NCI-H524 (cell line): Measurements from ENCODE around the gene ATOX1.
"Not testable (repeated sequence)": the region's sequence is repeated elsewhere in the genome, so short reads cannot be mapped to it uniquely, and the experiment has no call there.

Experiments
- DNase-seq, 2 experiments: peaks; one replicate each; lab custom pipeline; 2025; lab: John Stamatoyannopoulos, UW

The ATOX1 gene

GRCh38 chr5:151733358-151734063 lies 24.9 kb downstream of the ATOX1 start:
- no peak for DNase-seq

DNA sequence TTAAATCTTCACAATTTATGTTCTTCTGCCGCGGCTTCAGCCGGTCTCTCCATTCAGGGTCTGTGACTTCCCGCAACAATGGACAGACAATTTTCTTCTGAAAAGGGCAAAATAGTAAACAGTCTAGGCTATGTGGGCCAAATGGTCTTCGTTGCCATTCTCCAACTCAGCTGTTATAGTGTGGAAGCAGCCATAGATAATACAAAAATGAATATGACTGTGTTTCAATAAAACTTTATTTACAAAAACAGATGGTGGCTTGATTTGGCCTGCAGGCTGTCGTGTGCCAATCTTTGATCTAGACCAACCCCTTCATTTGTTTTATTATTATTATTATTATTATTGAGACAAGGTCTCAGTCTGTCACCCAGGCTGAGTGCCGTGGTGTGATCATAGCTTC lies 28.1 kb downstream of the ATOX1 start:
- DNase-seq = no peak

DNA sequence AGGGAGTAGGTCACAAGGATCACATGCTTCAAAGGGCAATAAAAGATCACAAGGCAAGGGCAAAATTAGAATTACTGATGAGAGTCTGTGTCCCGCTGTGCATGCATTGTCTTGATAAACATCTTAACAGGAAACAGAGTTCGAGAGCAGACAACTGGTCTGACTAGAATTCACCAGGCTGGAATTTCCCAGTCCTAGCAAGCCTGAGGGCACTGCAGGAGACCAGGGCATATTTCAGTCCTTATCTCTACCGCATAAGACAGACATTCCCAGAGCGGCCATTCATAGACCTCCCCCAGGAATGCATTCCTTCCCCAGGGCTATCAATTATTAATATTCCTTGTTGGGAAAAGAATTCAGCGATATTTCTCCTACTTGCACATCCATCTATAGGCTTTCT lies 28.8 kb downstream of the ATOX1 start:
- not testable (repeated sequence) for DNase-seq

- no peak for DNase-seq
These were observed 34.1 kb downstream of the ATOX1 start for GRCh38 chr5:151724360-151724759.

DNA sequence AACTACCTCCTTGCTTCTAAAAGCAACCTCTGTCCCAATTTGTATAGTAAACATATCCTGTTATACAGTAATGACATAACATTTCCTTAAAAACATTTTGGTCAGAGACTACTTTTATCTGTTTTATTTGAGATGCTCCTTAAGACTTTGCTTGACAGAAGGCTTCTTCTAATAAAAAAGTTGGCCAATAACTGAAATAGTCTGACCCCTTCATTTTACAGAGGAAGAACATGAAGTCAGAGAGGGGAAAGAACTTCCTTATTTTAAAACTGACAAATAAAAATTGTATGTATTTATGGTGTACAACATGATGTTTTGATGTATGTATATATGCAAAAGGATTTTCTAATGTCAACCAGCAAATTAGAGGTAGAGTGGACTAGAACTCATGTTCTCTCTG lies 35.9 kb downstream of the ATOX1 start:
- no peak for DNase-seq

DNA sequence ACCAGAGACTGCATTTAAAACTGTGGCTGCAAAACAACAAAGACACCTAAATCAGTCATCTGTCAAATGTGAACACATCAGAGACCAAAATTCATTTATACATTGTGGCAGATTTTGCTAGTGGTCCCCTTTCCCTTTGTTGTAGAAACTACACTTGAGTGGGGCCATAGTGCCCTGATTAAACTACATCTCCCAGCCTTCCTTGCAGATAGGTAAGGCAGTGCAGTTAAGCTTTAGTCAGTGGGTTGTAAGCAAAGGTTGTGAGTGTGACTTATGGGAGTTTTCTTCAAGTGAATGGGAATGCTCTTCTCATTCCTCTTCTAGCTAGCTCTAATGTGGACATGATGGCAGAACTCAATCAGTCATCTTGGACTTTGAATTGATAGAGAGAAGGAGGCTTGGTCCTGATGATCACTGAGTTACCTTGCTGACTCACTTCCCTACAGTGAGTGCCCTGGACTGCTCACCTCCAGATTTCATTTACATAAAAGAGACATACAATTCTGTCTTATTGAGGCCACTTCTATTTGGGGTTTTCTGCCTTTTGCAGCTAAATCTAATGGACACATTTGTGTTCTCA lies 36.5 kb downstream of the ATOX1 start:
- no peak for DNase-seq

DNA sequence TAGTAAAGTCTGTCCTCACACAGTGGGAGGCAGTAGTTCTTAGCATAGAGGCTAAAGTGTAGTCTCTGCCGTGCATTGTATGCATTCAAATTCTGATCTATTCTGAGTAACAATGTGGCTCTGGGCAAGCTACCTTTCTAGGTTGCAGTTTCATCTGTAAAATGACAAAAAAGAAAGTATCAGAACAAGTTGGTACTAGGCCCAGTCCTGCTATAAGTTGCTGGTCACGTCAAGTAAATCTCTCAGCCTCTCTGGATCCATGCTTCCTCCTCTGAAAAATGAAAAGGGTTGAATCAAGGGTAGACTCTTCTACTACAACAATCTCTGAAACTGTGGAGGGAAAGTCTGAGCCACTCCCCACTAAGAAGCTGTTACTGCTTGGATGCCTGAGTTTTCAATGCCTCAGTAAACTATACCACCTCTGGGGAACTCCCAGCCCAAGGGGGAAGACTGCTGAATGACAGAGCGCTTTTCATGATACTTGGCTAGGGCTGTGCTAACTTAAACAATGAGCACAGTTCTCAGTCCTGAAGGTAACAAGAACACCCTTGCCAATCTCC lies 37.3 kb downstream of the ATOX1 start:
- DNase-seq = no peak

- no peak for DNase-seq
These were observed 38.2 kb downstream of the ATOX1 start for GRCh38 chr5:151720215-151720614.

DNA sequence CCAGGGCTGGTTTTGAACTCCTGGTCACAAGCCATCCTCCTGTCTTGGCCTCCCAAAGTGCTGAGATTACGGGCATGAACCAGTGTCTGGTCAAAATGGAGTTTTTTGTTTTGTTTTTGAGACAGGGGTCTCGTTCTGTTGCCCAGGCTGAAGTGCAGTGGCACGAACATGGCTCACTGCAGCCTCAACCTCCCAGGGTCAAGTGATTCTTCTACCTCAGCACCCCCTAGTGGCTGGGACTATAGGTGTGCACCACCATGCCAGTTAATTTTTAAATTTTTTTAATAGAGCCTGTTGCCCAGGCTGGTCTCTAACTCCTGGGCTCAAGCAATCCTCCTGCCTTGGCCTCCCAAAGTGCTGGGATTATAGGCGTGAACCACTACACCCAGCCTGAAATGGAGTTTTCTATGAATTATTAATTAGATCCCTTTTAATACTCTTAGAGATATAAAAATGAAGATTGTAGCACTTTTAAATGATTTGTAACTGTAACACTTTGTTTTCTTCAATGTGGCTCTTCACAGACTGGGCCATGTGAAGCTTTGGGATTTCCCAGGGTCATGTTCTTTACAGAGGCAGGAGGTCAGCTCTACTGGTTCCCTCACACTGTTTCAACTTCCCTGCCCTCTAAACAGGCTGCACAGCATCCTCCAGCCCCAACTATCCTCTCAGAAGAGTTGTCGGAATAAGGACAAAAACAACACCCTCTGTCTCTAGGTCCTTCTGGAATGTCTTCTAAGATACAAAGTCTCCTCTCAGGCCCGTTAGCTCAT lies 39.0 kb downstream of the ATOX1 start:
- DNase-seq = peak in 1 of 2 experiments; percentile 41

DNA sequence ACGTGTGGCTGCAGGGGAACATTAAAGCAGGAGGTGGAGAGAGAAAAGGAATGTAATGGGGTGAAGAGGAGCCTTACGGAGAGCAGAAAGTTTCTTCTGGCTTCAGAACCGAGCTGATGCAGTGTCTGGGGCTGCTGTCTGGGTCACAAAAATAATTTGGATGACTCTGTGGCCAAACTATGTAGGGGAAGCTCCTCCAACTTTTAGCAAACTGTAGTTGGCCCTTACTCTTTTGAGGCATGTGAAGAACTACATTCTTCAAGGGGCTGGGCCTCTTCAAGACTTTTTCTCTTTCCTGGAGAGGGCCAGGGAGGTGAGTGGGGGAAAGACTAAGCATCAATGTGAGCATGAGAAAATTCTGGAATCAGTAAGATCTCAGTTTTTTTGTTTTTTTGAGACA lies 39.8 kb downstream of the ATOX1 start:
- DNase-seq = no peak

GRCh38 chr5:151718153-151718552 lies 40.3 kb downstream of the ATOX1 start:
- DNase-seq = peak; percentile 27 to 68

GRCh38 chr5:151717416-151717815 lies 41.0 kb downstream of the ATOX1 start:
- DNase-seq = no peak

- DNase-seq = peak in 1 of 2 experiments; percentile 20
These were observed 49.2 kb downstream of the ATOX1 start for GRCh38 chr5:151709109-151709735.

- no peak for DNase-seq
These were observed 50.3 kb downstream of the ATOX1 start for GRCh38 chr5:151708126-151708525.

- peak; percentile 84 to 93 for DNase-seq
These were observed 50.9 kb downstream of the ATOX1 start for GRCh38 chr5:151707567-151707966.

DNA sequence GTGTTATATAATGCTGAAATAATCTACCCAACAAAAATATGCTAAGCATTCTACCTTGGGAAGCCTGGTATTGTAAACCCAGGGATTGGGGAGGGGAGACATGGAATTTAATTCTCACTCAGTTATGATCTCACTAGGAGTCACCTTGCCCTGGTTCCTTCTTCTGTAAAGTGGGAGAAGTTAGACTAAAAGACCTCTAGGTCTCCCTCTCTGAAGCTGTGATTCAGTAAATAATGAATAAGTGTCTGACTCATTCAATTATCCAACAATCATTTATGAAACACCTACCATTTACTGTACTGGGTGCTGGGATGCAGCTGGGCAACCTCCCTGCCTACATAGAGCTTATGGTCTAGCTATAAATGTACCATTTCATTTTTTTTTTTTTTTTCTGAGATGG lies 51.5 kb downstream of the ATOX1 start:
- no peak for DNase-seq

DNA sequence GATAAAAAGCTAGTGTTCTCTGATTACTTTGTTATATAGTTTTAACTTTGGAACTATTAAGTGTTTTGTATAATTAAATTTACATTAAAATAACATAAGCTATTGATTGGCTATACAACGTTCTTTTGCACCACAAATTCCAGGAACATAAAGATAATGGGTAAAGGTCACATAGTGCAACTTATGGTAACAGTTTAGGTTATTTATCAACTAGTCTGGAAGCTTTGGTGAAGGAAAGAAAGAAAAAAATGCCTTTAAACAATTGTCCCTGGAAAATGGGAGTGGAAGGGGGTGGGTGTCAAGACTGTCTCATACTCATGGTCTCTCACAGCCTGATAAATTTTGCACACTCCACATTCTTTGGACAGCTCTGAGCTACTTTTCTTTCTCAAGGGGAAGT lies 54.7 kb downstream of the ATOX1 start:
- no peak for DNase-seq

- peak; percentile 90 to 96 for DNase-seq
These were observed 55.2 kb downstream of the ATOX1 start for GRCh38 chr5:151703227-151703626.

GRCh38 chr5:151700820-151701219 lies 57.6 kb downstream of the ATOX1 start:
- peak in 1 of 2 experiments; percentile 3 for DNase-seq

DNA sequence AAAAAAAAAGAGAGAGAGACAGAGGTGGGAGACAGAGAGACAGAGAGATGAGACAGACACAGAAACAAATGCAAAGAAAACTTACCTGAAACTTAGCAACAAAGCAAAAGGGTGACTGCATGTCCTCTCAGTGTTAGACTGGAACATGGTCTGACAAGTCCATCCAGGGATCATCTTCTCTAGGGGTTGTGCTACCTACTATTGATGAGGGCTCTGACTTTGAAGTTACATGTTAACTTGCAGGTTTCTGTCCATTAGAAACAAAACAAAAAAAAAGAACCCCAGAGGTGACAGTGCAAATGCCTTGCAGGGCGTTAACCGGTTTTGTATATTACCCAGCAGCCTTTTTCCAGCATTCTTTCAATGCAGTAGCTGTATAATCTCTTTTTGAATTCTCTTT lies 58.1 kb downstream of the ATOX1 start:
- no peak for DNase-seq

DNA sequence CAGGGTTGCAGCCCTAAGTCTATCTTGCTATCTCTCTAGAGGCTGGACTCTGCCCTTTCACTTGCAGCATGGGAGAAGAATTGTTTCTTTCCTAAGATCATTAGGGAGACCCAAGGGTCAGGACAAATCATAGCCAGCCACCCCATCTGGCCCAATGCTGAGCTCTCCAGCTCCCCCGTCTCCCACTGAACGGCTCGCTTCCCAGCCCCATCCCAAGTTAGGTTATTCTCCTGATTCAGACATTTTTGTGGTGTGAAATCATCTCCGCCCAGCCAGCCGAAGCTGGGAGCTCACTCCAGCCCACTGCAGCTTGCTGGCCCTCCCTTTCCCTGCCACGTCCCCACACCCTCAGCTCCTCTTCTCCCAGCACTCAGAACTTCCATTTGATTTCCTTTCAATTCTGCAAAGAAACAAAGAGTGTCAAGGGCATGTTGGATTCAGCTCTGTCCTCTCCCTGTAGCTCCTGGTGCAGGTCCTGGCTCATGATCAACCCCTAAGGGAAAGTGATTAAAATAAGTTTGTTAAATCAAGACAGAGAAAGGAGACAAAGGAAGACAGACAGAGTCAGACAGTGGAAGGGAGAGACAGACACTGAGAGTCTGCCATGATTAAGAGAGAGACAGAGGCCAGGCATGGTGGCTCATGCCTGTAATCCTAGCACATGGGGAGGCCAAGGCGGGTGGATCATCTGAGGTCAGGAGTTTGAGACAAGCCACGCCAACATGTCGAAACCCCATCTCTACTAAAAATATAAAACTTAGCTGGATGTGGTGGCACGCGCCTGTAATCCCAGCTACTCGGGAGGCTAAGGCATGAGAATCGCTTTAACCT lies 59.1 kb downstream of the ATOX1 start:
- DNase-seq = no peak
